Neuronal stem cell (in vitro differentiated cells): ENCODE results near the gene COX11.

Experiments
- DNase-seq: peaks from one replicate; pipeline ENCODE4 v3.0.0-alpha.2; 2013; ENCODE audit warnings: low spot score
- H2AFZ ChIP-seq: one replicate; pipeline ENCODE4 v1.6.1; 2013; ENCODE audit warnings: mild to moderate bottlenecking, low read length, inconsistent platforms
- H2AK5ac ChIP-seq: 2 replicates; pipeline ENCODE4 v1.6.1; 2013; ENCODE audit warnings: low read depth, mild to moderate bottlenecking, inconsistent platforms, low read length, moderate library complexity, mixed read lengths
- H2BK120ac ChIP-seq: 2 replicates; pipeline ENCODE4 v1.6.1; 2013; ENCODE audit warnings: low read depth, mild to moderate bottlenecking, inconsistent platforms, low read length, moderate library complexity, mixed read lengths
- H2BK12ac ChIP-seq: one replicate; pipeline ENCODE4 v1.6.1; 2013; ENCODE audit warnings: low read length, inconsistent platforms
- H2BK15ac ChIP-seq: 2 replicates; pipeline ENCODE4 v1.6.1; 2013; ENCODE audit warnings: mild to moderate bottlenecking, low read length, inconsistent platforms, mixed read lengths
- H2BK5ac ChIP-seq: one replicate; pipeline ENCODE4 v1.6.1; 2013; ENCODE audit warnings: inconsistent platforms, mild to moderate bottlenecking, low read length, moderate library complexity
- H3K14ac ChIP-seq: one replicate; pipeline ENCODE4 v1.6.1; 2013; ENCODE audit warnings: low read length, inconsistent platforms
- H3K18ac ChIP-seq: 2 replicates; pipeline ENCODE4 v1.6.1; 2013; ENCODE audit warnings: low read length, inconsistent platforms
- H3K23ac ChIP-seq: 2 replicates; pipeline ENCODE4 v1.6.1; 2013; ENCODE audit warnings: low read depth, mild to moderate bottlenecking, mixed read lengths, low read length, inconsistent platforms; ENCODE audit not compliant: poor library complexity
- H3K27ac ChIP-seq: replicated peaks from 3 replicates; pipeline ENCODE4 v1.5.1; 2013; ENCODE audit warnings: low read length, inconsistent platforms
- H3K27me3 ChIP-seq, 3 experiments: 2 replicates each; pipeline ENCODE4 v1.6.1; 2013; ENCODE audit warnings: low read length in 3 of 3, mild to moderate bottlenecking in 2 of 3, inconsistent platforms in 1 of 3, low read depth in 1 of 3, mixed read lengths in 1 of 3, moderate library complexity in 1 of 3; ENCODE audit not compliant: control insufficient read depth in 3 of 3, insufficient read depth in 3 of 3
- H3K36me3 ChIP-seq, 2 donors: replicated peaks in 1 of 2; 2 replicates each; pipeline ENCODE4 v1.6.1; 2013; ENCODE audit warnings: low read length in 2 of 2; ENCODE audit not compliant: control insufficient read depth in 2 of 2, insufficient read depth in 2 of 2
- H3K4ac ChIP-seq: 2 replicates; pipeline ENCODE4 v1.6.1; 2013; ENCODE audit warnings: inconsistent platforms, mild to moderate bottlenecking, low read length, moderate library complexity
- H3K4me1 ChIP-seq, 2 donors: 1 replicate in 1 of 2; 2 replicates in 1 of 2; pipeline ENCODE4 v1.6.1; 2013; ENCODE audit warnings: low read length in 2 of 2, low read depth in 1 of 2; ENCODE audit not compliant: control insufficient read depth in 2 of 2, insufficient read depth in 1 of 2
- H3K4me2 ChIP-seq: one replicate; pipeline ENCODE4 v1.6.1; 2013; ENCODE audit warnings: mild to moderate bottlenecking, low read length, inconsistent platforms; ENCODE audit not compliant: insufficient read depth, poor library complexity, severe bottlenecking
- H3K4me3 ChIP-seq, 2 donors: 2 replicates each; pipeline ENCODE4 v1.5.1; 2013; ENCODE audit warnings: low read length in 2 of 2, mild to moderate bottlenecking in 2 of 2, inconsistent platforms in 1 of 2, moderate library complexity in 1 of 2
- H3K79me1 ChIP-seq: one replicate; pipeline ENCODE4 v1.6.1; 2013; ENCODE audit warnings: low read depth, mild to moderate bottlenecking, inconsistent platforms, low read length, moderate library complexity
- H3K9ac ChIP-seq: one replicate; pipeline ENCODE4 v1.6.1; 2013; ENCODE audit warnings: mild to moderate bottlenecking, low read depth, low read length, inconsistent platforms; ENCODE audit not compliant: poor library complexity
- H3K9me3 ChIP-seq, 2 donors: replicated peaks in 1 of 2; 2 replicates each; pipeline versions ENCODE3 to v1.6.1; 2013; ENCODE audit warnings: low read length in 2 of 2, mild to moderate bottlenecking in 2 of 2, inconsistent platforms in 1 of 2, low read depth in 1 of 2, mixed read lengths in 1 of 2, moderate library complexity in 1 of 2; ENCODE audit not compliant: control insufficient read depth in 2 of 2, insufficient read depth in 1 of 2
- H4K8ac ChIP-seq: one replicate; pipeline ENCODE4 v1.6.1; 2013; ENCODE audit warnings: low read depth, mild to moderate bottlenecking, inconsistent platforms, low read length, moderate library complexity
- H4K91ac ChIP-seq: one replicate; pipeline ENCODE4 v1.6.1; 2013; ENCODE audit warnings: low read length, low read depth, mild to moderate bottlenecking, inconsistent platforms; ENCODE audit not compliant: poor library complexity
- WGBS, 2 donors: extraction: QIAGEN DNeasy Blood & Tissue Kit; methylation state at CpG; one replicate each; pipeline ENCODE4 v1.1.7; 2013; ENCODE audit warnings: missing lambda C conversion rate in 2 of 2, mixed read lengths in 1 of 2; ENCODE audit not compliant: insufficient read length in 2 of 2, insufficient replicate concordance in 1 of 2; ENCODE audit errors: extremely low coverage in 2 of 2; 5-methylcytosine and 5-hydroxymethylcytosine counted together

COX11 gene

DNA sequence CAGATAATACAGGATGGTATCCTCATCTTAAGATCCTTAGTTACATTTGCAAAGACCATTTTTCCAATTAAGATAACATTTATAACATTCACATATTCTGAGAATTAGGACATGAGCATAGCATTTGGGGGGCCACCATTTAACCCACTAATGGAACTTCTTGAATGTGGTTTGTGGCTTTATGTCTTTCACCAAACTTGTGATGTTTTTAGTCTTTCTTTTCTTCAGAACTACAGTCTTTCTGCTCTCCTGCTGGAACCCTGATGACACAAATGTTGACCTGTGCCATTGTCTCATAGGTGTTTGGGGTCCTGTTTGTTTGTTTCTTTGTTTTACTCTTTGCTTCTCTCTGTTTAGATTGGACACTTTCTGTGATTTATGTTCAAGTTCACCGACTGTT is 23.2 kb downstream of the COX11 start:
- Histone ChIP-seq H2BK12ac (no peak overlapping the region), H3K4me3 (no peak overlapping the region), H3K36me3 (peaks cover 8 to 22% of the 10 kb centered on the region in 2 donors), H3K23ac (no peak overlapping the region), H3K4me1 (no peaks in the 10 kb centered on the region), H3K14ac (no peak overlapping the region), H3K27me3 (no peaks in the 10 kb centered on the region), H3K9me3 (no peaks in the 10 kb centered on the region), H4K91ac (no peak overlapping the region), H3K27ac (no peak overlapping the region), H2AK5ac (no peak overlapping the region), H2BK15ac (no peak overlapping the region), H3K4ac (no peak overlapping the region), H3K4me2 (no peak overlapping the region), H3K9ac (no peak overlapping the region), H3K79me1 (no peaks in the 10 kb centered on the region), H3K18ac (no peak overlapping the region), H2BK120ac (no peak overlapping the region), H2AFZ (no peak overlapping the region), H4K8ac (no peak overlapping the region), H2BK5ac (no peak overlapping the region)
- WGBS, 2 donors = no CpG with 5 or more reads among the region's 1 CpG
- no peak for DNase-seq

DNA sequence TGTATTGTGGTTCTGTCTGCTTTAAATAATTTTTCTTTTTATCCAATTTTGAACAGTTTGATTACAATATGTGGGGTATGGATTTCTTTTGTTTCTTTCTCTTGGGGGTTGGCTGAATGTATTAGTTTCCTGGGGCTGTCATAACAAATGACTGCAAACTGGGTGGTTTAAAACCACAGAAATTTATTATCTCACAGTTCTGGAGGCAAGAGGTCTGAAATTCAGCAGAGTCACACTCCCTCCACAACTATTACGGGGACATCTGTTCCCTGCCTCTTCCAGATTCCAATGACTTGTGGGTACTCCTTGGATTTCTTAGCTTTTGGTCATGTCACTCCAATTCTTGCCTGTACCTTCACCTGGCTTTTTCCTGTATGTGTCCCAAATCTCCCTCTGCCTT is 23.7 kb downstream of the COX11 start:
- Histone ChIP-seq H3K27me3 (no peaks in the 10 kb centered on the region), H3K79me1 (no peaks in the 10 kb centered on the region), H3K4ac (no peak overlapping the region), H4K91ac (no peak overlapping the region), H3K9me3 (no peaks in the 10 kb centered on the region), H3K23ac (no peak overlapping the region), H2BK120ac (no peak overlapping the region), H2BK15ac (no peak overlapping the region), H3K4me2 (no peak overlapping the region), H4K8ac (no peak overlapping the region), H3K18ac (no peak overlapping the region), H2AFZ (no peak overlapping the region), H2AK5ac (no peak overlapping the region), H3K14ac (no peak overlapping the region), H3K4me3 (no peak overlapping the region), H3K36me3 (peaks cover 8 to 21% of the 10 kb centered on the region in 2 donors), H2BK12ac (no peak overlapping the region), H3K4me1 (no peaks in the 10 kb centered on the region), H2BK5ac (no peak overlapping the region), H3K27ac (no peak overlapping the region), H3K9ac (no peak overlapping the region)
- no CpG with 5 or more reads among the region's 1 CpG for WGBS, 2 donors
- DNase-seq = no peak

DNA sequence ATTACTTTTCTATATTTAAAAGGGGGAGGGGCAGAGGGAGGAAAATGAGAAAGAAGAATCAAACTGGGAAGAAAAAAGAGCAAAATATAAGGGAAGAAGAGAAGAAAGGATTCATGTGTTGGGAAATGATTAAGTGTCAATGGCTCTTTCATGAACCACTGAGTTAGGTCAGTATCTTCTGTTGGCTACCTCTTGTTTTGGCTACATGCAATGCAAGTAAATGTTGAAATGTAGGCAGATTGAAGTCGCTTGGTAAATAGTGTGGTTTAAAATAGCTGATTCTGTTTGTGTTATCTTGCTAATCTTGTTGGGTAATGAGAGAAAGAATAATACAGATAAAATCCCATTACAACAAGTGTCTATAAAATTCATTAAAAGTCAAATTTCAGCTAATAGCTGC is 27.2 kb downstream of the COX11 start:
- no CpG with 5 or more reads among the region's 1 CpG for WGBS, 2 donors
- Histone ChIP-seq H3K9me3 (no peaks in the 10 kb centered on the region), H2AK5ac (no peak overlapping the region), H2AFZ (no peak overlapping the region), H2BK12ac (no peak overlapping the region), H3K4me3 (no peak overlapping the region), H3K36me3 (peaks cover 12 to 36% of the 10 kb centered on the region in 2 donors), H3K4ac (no peak overlapping the region), H3K14ac (no peak overlapping the region), H3K23ac (no peak overlapping the region), H2BK5ac (no peak overlapping the region), H3K18ac (no peak overlapping the region), H3K79me1 (no peaks in the 10 kb centered on the region), H3K27me3 (no peaks in the 10 kb centered on the region), H4K91ac (no peak overlapping the region), H2BK15ac (no peak overlapping the region), H3K4me1 (no peaks in the 10 kb centered on the region), H2BK120ac (no peak overlapping the region), H3K27ac (no peak overlapping the region), H3K4me2 (no peak overlapping the region), H4K8ac (no peak overlapping the region), H3K9ac (no peak overlapping the region)
- no peak for DNase-seq

DNA sequence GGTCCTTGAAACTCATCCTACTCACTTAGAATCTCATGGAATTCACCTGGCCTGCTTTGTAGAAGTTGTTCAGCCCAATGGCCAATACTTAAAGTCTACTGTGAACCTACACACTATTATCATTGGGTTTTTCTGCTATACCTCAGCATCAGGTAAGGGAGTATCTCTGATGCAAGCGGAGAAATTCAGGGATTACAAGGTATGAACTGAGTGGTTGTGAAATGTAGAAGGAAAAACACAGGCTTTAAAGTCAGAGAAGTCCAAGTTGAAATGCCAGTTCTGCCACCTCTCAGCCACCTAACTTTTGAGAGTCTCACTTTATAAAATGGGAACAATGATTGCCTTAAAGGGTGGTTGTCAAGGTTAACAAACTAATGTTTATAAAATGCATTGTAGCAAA is 31.0 kb downstream of the COX11 start:
- Histone ChIP-seq H3K14ac (no peak overlapping the region), H4K91ac (no peak overlapping the region), H3K9ac (no peak overlapping the region), H2AK5ac (no peak overlapping the region), H2BK120ac (no peak overlapping the region), H3K36me3 (peaks cover 24 to 63% of the 10 kb centered on the region in 2 donors), H3K4ac (no peak overlapping the region), H2BK12ac (no peak overlapping the region), H3K79me1 (no peaks in the 10 kb centered on the region), H3K9me3 (no peaks in the 10 kb centered on the region), H3K27me3 (no peaks in the 10 kb centered on the region), H3K4me1 (no peaks in the 10 kb centered on the region), H2BK15ac (no peak overlapping the region), H3K27ac (no peak overlapping the region), H3K23ac (no peak overlapping the region), H2BK5ac (no peak overlapping the region), H3K18ac (no peak overlapping the region), H3K4me2 (no peak overlapping the region), H4K8ac (no peak overlapping the region), H2AFZ (no peak overlapping the region), H3K4me3 (no peak overlapping the region)
- no peak for DNase-seq
- WGBS, 2 donors = no CpG with 5 or more reads among the region's 1 CpG
